ENCODE measurements around the gene IL17RE.
A peak's percentile ranks its signal among the peaks of the same experiment; 100 is the strongest.

IL17RE gene

GRCh38 chr3:9909221-9910013 is 6.8 kb downstream of the IL17RE start:
- DNase-seq, result no peak

DNA sequence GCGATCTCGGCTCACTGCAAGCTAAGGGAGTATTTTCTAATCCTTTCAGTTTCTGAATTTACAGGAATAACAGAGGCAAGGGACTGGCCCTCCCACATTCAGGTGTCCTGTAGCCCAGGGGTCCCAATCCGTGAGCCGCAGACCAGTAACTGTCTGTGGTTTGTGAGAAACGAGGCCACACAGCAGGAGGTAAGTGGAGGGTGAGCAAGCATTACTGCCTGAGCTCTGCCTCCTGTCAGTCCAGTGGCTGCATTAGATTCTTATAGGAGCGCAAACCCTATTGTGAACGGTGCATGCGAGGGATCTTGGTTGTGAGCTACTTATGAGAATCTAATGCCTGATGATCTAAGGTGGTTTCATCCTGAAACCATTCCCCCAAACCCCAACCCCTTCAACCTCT is 9.2 kb downstream of the IL17RE start:
- no peak for DNase-seq

DNA sequence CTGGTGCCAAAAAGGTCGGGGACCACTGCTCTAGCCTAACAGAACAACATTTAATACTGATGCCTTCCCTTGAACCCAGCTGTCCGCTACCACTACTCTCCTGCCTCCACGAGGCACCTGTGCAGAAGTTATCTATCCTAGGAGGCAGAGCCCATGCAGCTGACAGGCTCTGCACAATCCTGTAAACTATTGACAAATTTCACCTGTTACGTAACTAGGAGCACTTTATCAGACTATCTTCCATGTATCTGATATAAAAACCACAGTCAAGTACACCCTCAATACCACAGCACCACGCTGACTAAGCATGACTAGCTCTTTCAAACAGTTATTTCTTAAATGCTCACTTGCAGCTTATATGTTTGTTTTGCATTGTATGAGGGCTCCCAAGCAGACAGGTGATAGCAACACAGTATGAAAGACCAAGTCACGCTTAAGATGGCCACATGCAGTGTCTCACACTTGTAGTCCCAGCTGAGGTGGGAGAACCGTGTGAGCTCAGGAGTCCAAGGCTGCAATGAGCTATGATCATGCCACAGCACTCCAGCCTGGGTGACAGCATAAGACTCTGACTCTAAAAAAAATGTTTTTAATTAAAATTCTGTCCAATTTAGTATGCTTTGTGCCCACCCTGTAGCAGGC is 9.8 kb downstream of the IL17RE start:
- DNase-seq, result no peak

DNA sequence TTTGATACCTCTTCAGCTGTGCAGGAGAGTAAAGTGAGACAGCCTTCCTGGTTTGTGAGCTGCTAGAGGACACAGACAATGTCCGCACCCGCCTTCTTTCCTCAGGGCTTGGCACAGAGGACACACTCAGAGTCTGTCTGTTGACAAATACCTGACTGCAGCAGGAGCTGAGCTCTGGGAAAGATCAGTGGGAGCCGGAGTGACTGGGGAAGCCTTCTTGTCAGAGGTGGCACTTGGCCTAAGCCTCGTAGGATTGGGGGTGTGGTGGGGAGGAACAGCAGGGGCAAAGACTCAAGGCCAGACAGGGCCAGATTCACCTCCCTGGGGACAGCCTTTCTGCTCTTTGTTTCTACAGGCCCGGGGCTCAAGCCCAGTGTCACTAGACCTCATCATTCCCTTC is 11.0 kb downstream of the IL17RE start:
- DNase-seq, result no peak

- DNase-seq, result no peak
Measured at GRCh38 chr3:9914011-9914410, 11.4 kb downstream of the IL17RE start.

- DNase-seq, result peak; percentile 60 to 68
Measured at GRCh38 chr3:9914559-9915253, 12.1 kb downstream of the IL17RE start.

- peak; percentile 53 to 72 for DNase-seq
Measured at GRCh38 chr3:9915254-9916141, 12.8 kb downstream of the IL17RE start.

DNA sequence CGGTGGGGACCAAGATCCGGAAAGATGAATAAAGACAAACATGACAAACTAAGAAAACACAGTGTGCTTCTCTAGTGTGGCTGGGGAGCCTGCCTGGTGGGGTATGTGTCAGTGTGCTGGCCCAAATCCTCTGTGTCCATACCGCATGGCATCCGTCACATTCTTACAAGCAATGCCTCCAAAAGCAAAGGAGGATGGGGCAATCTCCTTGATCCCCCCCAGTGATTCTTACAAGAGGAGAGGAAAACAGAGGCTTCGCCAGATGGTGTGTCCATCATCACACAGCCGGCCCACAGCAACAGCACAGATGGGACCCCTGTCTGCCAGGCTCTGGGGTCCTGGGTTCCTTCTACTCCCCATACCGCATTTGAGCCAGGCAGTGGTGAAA is 13.7 kb downstream of the IL17RE start:
- DNase-seq, result peak; percentile 89 to 93

DNA sequence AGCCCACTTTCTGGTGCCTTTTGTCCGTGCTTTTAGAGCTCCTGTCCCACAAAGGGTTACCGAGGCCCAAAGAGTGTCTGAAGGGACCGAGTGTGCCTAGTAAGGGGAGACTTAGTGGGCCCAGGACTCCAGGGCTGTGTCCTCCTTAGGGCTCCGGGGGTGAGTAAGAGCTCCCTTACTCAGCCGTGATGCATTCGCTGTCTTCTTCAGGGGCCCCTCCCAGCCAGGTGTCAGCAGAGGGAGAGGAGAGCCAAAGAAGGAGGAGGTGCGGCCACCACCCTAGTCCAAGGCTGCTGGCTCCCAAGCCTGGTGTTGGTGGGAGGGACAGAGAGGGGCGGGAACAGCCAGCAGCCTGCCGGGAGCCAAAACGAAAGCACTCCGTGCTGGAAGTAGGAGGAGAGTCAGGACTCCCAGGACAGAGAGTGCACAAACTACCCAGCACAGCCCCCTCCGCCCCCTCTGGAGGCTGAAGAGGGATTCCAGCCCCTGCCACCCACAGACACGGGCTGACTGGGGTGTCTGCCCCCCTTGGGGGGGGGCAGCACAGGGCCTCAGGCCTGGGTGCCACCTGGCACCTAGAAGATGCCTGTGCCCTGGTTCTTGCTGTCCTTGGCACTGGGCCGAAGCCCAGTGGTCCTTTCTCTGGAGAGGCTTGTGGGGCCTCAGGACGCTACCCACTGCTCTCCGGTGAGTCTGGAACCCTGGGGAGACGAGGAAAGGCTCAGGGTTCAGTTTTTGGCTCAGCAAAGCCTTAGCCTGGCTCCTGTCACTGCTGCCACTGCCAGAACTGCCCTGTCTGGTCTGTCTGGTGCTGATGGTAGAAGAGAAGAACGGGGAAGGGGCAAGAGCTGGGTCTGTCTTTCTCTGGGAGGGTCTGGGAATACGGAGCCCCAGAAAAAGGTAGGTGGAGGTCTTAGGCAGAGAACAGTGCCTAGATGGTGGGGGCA is 14.4 kb downstream of the IL17RE start, which contains the start of gene IL17RC:
Gene IL17RC, plus strand, starts transcription at position 365 of the 947 bp plus-strand sequence. Its CDS starts 218 bp downstream, at position 583.
- peak; percentile 82 to 88 for DNase-seq

DNA sequence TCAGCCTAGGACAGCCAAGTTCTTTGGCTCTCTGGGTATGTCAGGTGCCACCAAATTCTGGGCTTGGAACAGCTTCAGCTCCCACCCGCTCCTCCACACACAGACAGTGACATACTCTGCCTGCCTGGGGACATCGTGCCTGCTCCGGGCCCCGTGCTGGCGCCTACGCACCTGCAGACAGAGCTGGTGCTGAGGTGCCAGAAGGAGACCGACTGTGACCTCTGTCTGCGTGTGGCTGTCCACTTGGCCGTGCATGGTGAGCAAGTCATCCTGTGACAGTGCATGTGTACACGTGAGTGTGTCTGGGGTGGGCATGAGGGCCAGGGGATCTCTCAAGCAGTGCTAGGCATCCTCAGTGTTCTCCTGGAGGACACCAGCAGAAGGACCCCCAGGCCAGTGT is 15.2 kb downstream of the IL17RE start:
- DNase-seq, result no peak

DNA sequence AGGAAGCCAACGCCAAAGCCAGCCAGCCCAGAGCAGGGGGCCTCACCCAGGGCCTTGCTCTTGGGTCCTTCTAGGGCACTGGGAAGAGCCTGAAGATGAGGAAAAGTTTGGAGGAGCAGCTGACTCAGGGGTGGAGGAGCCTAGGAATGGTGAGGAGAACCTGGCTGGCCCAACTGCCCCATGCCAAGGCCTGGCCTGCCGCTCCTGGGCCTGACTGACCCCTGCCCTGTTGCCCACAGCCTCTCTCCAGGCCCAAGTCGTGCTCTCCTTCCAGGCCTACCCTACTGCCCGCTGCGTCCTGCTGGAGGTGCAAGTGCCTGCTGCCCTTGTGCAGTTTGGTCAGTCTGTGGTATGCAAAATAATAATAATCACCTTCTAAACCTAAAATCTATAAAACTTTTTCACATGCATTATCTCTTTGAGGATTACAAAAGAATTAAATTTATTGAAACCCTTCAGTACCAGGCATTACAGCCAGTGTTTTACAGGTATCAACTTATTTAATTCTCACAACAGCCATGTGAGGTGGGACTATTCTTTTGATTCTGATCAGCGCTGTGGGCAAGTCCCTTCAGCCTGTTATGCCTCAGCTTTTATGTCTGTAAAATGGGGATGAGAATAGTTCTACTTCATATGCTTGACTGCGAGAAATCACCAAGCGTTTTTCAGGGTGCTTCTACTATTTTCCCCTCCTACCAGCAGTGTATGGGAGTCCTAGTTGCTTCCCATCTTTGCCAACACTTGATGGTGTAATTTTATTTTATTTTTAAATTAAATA is 15.8 kb downstream of the IL17RE start:
- DNase-seq, result no peak

GRCh38 chr3:9928158-9928557 is 25.5 kb downstream of the IL17RE start:
- no peak for DNase-seq

GRCh38 chr3:9930804-9931418 is 28.3 kb downstream of the IL17RE start:
- DNase-seq, result peak in 1 of 2 experiments; percentile 13

DNA sequence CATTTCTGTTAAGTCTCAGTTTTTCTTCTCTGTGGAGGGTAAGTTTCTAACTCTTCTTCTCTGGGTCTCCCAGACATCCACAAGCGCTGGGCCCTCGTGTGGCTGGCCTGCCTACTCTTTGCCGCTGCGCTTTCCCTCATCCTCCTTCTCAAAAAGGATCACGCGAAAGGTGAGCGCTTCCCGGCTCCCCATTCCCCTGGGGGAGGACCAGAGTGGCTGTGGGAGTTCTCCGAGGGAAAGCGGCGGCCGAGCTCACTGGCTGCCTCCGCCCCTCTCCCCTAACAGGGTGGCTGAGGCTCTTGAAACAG is 29.8 kb downstream of the IL17RE start:
- DNase-seq, result no peak

- peak; percentile 34 to 81 for DNase-seq
Measured at GRCh38 chr3:9932843-9933560, 30.4 kb downstream of the IL17RE start.

GRCh38 chr3:9933561-9934234 is 31.1 kb downstream of the IL17RE start, which contains the start of gene CRELD1:
CRELD1 (plus strand) TSS chr3:9933834; CDS start chr3:9934439, 605 bp downstream.
- DNase-seq, result peak; percentile 49 to 80

DNA sequence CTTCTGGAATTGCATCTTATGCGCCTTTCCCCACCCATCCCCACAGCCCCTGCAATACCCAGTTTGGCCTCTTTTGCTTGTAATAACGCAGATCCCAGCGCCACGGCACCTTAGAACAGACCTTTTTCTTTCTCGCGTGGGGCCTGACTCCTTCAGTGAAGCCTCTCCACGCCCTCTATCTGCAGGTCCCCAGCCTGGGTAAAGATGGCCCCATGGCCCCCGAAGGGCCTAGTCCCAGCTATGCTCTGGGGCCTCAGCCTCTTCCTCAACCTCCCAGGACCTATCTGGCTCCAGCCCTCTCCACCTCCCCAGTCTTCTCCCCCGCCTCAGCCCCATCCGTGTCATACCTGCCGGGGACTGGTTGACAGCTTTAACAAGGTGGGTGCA is 31.6 kb downstream of the IL17RE start:
- no peak for DNase-seq

- no peak for DNase-seq
Measured at GRCh38 chr3:9934993-9935392, 32.3 kb downstream of the IL17RE start.

- no peak for DNase-seq
Measured at GRCh38 chr3:9935966-9936510, 33.4 kb downstream of the IL17RE start.

Measured in NCI-H524 (cell line).